HG02884 (cell line): ENCODE measurements around the gene BOD1L1.

Source experiments
- ATAC-seq: cut with Tn5 transposase; IDR thresholded peaks from one replicate; pipeline ENCODE4 v1.9.1; 2021; ENCODE audit warnings: mild to moderate bottlenecking, moderate library complexity; ENCODE audit not compliant: unreplicated experiment

BOD1L1 gene

DNA sequence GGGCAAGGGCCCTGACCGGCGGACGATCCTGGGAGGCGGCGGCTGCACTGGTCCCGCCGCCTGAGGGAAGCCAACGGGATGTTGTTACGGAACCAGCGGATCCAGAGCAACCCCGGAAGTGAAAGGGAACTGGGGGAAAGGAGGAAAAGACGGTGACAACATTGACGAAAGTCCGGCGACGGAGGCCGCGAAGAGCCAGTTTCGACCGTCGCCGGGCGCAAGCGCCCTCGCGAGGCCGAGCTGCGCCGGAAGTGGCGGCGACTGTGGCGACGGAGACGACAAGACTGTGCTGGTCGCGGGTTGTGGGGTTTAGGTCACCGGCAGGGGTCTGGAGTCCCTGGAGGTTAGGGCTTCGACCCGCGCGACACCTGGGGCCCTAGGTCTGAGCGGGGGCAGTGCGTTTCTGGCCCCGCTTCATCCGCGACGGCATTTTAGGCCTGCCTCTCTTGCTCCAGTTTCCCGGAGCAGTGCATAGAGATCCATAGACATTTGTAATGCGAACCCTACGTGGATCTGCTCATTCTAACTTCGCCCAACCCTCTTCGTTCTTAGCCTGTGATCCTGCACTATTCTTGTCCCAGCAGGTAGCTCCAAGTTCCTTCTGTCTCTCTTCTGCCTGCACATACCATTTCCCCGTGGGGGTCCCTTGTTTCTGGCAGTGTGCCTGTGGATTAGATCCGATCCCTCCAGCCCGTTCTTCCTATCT, at the start of gene BOD1L1:
TSS of gene BOD1L1 (minus strand) at position 120 of the 706 bp plus-strand sequence. CDS start 138 bp downstream, outside the sequence.
- peak; percentile 80 for ATAC-seq

DNA sequence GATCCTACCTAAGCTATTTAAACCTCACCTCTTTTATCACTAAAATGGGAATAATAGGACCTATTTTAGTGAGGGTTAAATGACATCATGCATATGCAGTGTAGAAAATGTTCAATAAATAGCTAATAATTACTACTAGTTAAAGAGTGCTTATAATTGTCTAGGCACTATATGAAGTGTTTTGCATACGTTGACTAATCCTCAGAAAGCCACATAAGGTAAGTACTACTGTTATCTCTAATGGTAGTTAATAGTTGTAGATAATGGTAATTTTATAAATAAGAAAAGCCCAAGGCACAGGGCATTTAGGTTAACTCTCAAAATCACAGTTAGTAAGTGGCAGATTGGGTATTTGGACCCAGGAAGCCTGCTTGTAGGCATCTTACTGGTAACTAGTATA, 47.4 kb upstream of the BOD1L1 start:
- no peak for ATAC-seq

DNA sequence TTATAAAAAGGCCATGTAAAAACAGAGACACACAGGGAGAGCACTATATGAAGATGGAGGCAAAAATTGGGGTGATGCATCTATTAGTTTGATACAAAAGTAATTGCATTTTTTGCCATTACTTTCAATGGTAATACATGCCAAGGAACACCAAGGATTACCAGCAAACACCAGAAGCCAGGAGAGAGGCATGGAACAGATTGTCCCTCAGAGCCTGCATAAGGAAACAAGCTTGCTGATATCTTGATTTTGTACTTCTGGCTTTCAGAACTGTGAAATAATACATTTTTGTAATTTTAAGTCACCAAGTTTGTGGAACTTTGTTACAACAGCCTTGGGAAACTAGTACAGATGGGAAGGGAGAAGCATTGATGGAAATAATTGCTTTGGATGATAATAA, 45.6 kb upstream of the BOD1L1 start:
- ATAC-seq = no peak

DNA sequence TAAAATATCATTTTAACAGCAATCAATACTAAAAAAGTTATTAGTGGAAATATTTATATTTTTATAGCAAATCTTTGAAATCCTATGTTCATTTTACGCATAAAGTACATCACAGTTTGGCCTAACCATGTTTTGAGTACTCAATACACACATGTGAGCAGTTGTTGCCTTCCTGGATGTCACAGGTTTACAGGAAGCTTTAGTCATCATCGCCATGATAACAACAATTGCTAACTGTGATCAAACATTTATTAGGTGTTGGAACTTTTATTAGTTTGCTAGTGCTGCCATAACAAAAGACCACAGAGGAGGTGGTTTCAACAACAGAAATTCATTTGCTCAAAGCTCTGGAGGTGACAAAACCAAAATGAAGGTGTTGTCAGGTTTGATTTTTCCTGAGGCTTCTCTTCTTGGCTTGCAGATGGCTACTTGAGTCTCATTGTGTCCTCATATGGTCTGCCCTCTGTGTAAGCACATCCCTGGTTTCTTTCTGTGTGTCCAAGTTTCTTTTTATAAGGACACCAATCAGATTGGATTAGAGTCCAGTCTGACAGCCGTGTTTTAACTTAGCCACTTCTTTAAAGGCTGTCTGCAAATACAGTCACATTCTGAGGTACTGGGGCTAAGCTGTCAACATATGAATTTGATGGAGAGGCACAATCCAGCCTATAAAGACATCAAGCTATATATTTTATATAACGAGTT, 43.1 kb upstream of the BOD1L1 start:
- ATAC-seq = no peak

DNA sequence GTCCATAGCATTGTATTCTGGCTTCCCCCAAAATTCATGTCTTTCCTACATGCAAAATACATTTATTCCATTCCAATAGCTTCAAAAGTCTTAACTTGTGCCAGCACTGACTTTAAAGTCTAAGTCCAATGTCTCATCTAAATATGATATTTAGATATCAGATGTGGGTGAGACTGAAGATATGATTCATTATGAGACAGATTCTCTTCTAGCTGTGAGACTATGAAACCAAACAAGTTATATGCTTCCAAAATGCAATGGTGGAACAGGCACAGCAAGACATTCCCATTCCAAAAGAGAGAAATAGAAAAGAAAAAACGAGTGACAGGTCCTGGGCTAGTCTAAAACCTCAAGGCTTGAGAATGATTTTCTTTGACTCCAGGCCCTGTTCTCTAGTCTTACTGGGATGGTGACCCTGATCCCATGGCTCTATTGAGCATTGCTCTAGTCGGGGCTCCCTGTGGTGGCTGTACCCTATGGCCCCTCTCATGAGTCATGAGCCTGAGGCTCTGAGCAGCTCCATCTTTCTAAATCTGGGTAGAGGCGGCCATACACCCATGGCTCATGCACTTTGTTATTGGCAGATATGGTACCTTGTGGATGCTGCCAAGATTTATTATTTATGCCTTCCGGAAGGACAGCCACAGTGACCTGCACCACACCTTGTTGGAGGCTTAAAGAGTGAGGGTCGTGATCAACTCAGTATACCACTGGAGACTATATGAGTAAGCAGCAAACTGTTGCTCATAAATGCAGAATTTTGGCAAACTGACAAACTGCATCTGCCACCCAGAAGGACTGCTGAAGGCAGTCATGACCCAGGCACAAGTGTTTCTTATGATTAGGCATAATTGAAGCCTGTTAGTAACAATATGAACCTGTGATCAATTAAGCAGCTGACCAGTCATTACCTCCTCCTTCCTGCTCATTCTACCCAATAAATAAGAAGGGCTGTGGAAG, 38.5 kb upstream of the BOD1L1 start:
- no peak for ATAC-seq

DNA sequence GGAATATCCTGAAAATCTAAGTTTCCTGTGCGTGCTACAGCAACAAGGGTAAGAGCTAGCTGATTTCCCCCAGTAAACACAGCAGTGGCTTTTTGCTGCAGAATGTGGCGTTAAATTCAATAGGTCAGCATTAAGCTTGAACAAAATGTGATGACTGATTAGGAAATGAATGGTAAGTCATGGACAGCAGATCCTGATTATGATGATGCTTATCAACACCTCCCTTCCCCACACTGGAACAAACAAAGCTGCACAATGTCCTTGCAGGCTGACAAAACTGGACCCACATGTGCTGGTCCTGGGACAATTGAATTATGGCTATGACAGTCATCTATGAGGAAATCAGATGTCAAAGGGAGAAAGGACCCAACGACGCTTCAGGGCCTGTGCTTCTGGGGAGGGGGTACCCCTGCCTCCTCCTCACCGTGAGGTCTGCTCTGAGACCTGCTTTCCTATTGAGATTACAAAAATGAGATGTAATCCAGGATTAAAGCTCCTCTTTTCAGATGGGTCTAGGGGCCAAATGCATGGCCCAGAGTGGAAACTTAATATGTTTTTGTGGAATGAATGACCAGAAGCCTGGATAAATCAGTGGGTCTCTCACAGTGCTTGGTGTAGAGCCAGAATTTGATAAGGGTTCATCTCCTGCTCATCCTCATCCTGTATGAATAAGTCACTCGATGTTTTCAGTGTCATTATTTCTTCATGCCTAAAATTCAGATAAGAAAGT, 32.0 kb upstream of the BOD1L1 start:
- ATAC-seq = no peak

DNA sequence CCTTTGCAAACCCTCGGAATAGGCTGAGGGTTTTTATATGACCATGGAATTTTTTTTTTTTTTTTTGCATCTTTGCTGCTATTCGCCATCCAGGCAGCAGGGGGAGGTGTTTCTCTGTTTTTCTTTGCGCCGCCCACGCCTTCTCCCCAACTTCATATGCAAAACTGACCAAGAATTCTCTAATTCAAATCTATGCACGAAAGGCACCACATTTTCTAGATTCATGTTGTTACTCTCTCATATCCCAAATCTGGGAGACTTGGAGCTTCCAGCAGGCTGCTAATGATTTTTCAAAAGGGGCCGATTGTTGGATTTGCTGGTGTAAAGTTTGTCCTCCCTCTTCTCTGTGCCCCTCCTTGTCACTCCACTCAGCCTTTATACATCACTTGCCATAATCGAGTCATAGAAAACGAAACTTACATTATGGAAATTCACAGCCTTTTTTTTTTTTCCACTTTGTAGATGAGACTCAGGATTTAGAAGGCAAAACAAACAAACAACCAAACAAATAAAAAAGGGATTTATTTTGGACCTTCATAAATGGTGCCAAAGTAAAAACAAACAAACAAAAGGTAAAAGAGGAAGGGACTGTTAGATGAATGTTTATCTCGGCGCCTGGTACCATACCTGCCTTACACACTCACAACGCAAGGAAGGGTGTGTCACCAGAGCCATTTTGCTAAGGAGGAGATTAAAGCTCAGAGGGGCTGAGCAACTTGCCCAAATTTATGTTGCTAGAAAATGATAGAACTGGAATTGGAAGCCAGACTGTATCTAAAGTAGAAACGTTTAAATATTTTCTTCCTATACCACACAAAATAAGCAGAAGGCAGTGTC, 29.3 kb upstream of the BOD1L1 start:
- ATAC-seq = peak; percentile 34

DNA sequence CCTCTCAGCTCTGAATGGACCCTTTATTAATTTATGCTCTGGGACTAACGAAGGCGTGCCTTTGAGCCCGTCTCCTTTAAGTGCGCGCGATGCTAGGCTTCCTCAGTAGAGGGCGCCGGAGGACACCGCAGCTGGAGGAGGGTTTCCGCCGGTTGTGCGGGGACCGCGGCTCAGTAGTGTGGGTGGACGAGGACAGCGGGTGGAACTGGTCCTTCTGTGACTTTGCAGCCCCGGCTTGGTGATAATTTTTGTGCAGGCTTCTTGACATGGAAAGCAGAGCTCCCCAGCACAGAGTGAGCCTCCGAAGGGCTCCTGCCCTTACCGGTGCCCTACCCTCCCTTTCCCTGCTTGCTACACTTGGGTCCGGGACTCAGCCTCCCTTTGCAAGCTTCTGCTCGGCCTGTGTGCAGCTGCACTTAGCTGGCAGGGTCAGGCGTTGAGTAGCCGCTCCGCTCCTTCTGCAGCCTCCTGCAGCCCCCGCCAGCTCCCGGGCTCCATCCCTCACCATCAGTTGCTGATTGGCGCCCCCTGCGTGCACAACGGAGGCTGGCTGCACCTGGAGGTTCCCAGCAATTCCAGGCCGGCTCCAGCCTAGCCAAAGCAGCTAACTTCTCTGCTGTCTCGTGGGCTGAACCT, 26.8 kb upstream of the BOD1L1 start:
- ATAC-seq = peak; percentile 87

DNA sequence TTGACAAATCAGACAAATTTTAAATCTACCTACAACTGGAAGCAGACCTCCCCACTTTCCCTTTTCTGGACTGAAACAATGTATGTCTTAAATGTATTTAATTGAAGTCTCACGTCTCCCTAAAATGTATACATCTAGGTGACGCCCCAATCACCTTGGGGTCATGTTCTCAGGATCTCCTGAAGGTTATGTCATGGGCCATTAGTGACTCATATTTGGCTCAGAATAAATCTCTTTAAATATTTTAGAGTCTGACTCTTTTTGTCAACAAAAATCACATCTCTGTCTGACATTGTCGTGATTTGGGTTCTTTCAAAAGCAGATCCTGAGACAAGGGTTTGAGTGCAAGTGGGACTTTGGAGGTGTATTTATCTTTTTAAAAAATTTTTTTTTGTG, 26.2 kb upstream of the BOD1L1 start:
- no peak for ATAC-seq

DNA sequence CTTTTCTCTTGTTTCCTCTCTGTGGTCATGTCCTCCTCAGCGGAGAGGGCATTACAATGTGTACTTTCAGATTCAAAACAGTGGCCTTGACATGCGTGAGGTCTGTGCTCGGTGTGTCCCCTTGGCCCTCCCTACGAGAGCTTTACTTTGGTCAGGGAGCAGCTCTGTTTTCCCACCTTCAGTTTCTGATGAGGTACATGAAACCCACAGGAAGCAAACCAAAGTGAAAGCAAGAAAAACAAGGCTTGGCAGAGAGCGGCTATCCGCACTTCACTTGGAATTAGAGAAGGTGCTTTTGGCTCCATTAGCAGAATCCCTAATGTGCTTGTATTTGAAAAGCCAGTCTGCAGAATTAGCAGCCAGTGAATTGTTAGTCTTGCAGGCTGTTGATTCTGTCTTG, 19.5 kb upstream of the BOD1L1 start:
- ATAC-seq = no peak

DNA sequence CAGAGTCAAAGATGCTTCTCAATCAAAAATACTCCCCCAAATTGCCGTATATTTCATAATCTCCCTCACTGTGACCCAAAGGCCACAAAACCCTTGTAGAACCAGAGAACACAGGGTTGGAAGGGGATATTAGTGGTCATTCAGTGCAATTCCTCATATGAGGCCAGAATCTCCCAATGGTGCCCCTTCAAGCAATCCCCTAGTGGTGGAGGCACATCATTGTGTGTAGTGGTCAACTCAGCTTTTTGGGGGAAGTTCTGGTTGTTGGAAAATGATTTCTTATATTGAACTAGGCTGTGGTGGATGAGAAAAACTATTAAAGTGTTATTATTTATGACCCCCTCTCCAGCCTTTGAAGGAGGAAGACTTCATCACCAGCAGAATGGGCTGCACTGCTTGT, 17.6 kb upstream of the BOD1L1 start:
- ATAC-seq = no peak

DNA sequence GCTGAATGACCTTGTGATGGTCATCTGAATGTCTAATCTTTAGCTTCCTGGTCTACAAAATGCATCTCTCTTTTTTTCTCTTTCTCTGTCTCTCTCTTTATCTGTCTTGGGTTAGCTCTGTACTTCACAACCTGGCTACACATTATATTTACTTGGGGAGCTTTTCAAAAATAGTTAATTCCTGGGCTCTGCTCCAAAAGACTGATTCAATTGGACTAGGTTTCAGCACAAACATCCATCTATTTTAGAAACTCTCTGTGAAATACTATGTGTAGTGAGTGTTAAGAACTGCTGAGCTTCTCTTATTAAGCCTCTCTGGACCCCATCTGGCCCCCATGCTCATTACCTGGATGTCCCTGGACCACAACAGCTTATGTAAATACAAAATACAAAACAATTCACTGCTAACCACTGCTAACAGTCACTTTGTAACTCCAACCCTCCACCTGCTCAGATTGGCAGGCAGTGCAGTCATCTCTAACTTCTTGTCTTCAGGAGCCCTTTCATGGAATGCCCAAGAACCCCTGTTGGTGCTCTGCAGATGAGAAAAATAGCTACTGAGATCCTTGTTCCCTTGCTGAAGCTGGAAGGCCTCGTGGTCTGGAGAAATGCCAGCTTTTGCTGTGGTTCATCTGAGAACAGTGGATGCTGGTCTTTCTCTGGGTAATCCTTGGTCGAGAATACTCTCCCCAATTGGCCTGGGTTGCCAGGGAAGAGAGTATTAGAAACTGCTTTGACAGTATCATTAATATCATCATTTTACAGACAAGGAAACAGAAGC, 14.8 kb upstream of the BOD1L1 start:
- no peak for ATAC-seq

DNA sequence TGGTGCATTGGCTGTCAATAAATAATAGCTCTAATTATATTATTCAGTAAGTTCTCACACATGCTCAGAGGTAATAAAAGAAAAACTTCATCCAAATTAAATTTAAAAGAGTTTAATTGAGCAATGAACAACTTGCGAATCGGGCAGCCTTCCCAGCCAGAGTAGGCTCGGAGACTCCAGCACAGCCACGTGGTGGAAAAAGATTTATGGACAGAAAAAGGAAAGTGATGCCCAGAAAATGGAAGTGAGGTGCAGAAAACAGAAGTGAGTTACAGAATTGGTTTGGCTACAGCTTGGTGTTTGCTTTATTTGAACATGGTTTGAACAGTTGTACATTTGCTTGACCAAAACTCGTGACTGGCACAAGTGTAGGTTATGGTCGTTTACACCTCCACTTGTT, 13.6 kb upstream of the BOD1L1 start:
- ATAC-seq = no peak

DNA sequence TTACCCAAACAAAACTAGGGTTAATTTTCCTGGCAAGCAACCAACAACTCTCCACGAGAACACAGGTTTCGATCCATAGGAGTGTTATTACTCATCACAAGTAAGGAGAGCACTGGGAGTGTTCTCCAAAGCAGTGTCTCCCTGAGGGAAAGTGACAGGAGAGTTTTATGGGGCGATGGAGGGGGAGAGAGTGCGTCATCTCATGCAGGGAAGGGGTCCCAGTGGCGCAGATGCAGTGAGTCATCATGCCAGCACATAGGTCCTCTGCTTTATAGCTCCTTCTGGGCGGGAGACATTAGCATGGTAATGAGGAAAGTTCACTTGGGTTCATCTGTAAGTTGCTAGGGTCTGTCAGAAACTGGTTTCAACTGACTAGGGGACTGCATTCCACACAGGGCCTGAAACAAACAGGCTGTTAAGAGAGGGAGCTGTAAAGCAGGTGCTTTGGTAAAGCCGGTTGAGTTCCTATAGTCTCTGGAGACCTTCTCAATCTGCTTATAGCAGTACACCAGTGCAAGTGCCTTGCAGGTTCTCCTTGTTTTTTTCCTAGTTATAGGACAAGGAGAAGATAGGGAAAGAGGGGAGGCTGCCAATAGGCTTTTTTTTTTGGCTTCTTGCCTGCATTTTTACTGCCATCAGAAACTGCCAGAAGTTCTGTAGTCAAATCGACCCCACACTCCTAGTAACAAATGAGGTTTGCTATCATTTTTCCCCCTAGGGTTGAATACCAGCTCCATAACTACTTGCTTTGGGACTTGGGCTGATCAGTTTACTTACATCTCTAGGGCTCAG, 12.8 kb upstream of the BOD1L1 start:
- no peak for ATAC-seq

DNA sequence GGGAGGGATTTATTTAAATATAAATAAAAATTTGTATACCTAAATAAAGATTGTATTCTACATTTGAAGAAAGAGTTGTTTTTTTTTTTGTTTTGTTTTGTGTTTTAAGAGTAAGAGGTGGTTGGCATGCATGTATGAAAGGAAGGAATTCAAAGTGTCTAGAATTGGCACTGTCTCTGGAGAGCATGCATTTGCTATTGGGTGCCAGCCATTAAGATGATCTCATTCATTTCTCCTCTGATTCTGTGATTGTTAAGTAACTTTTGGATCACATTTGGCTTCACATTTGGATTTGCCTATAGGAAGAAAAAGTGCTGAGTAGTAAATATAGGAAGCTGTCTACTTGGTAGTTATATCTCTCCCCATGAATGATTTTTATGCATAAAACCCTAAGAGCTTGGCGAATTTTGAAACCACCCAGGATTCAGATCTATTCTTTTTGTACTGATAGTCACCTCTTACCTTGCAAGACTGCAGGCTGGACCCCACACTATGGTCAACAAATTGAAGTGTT, 7.8 kb upstream of the BOD1L1 start:
- ATAC-seq = no peak

DNA sequence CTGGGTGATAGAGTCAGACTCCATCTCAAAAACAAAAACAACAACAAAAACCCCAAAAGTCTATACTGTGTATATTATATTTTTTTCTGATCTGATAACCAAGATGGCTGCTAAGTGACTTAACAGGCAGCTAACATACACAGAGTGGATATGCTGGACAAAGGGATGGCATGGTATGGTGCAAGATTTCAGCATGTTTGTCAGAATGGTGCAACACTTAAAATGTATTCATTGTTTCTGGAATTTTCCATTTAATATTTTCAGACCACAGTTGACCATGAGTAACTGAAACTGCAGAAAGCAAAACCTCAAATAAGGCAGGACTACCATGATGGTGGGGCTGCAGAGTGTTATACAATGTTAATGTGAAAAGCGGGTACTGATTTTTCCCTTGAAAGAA, 6.1 kb upstream of the BOD1L1 start:
- ATAC-seq = no peak

DNA sequence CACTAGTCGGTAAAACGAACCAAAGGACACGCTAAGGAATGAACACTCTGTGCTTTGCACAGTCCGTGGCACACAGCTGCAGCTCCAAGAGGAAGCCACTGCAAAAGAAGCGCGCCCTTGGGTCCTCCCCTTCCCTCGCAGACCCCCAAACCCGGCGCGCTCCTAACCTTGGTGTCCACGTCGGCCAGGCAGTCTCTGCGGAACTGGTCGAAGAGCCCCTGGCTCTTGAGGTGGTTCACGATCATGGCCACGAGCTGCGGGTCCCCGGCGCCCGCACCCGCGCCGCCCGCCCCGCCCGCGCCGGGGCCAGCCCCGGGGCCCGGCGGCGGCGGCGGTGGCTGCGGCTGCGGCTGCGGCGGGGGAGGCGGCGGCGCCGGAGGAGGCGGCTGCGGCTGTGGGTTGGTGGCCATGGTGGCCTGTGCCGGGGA, 333 bp downstream of the BOD1L1 start:
- peak; percentile 35 for ATAC-seq
